ENCODE measurements around the gene OPA1.

GRCh38 chr3:193573403-193574191 is 19.4 kb upstream of the OPA1 start:
- TF ChIP-seq CTCF (IDR thresholded peaks at IDR 0.05) (no peak), POLR2A (IDR thresholded peaks at IDR 0.05) (no peak)

All from breast epithelium (tissue), 3 donors.